K562 (cell line): ENCODE results near the gene SEPTIN1. TPM values are rescaled to one million over a fixed set of nuclear protein-coding genes. Genes with fewer than 3 reads are reported as not detected.
"Not testable (repeated sequence)": the region's sequence is repeated elsewhere in the genome, so short reads cannot be mapped to it uniquely, and the experiment has no call there.

Source experiments
- ATF1 ChIP-seq, 2 experiments: fragments of 450-650 bp in 1 of 2; IDR thresholded peaks; 2 replicates each; pipeline ENCODE4 v1.6.1; 2016; ENCODE audit warnings: missing compliant biosample characterization in 1 of 2, missing genetic modification characterization in 1 of 2
- CAMTA2 ChIP-seq: fragments of 250-450 bp; sonication (Bioruptor Pico); conservative IDR thresholded peaks from 2 replicates; pipeline ENCODE4 v1.5.1; 2022
- EGR1 ChIP-seq: fragments of 450-650 bp; conservative IDR thresholded peaks from 2 replicates; pipeline ENCODE4 v1.6.1; 2017; ENCODE audit warnings: mild to moderate bottlenecking
- EP400 ChIP-seq: fragments of 450-650 bp; IDR thresholded peaks from 2 replicates; pipeline ENCODE4 v1.6.1; 2017; ENCODE audit warnings: antibody characterized with exemption, mild to moderate bottlenecking, moderate library complexity
- FOXP1 ChIP-seq: sonication (generic); formaldehyde crosslinking; IDR thresholded peaks from 2 replicates; pipeline ENCODE4 v1.8.0; 2022; ENCODE audit warnings: mild to moderate bottlenecking, missing genetic modification reagents
- GABPA ChIP-seq: fragments of 200-800 bp; sonication (Bioruptor generic); conservative IDR thresholded peaks from 2 replicates; pipeline ENCODE4 v1.6.1; 2016; ENCODE audit warnings: low read depth, missing genetic modification characterization, missing compliant biosample characterization
- GABPB1 ChIP-seq: sonication (generic); formaldehyde crosslinking; IDR thresholded peaks from 2 replicates; pipeline ENCODE4 v1.8.0; 2022; ENCODE audit warnings: mild to moderate bottlenecking, missing genetic modification reagents
- HDAC1 ChIP-seq, 2 experiments: fragments of 450-650 bp; IDR thresholded peaks; 2 replicates each; pipeline ENCODE4 v1.6.1; 2016 to 2017; ENCODE audit warnings: inconsistent platforms in 1 of 2, mild to moderate bottlenecking in 1 of 2, moderate library complexity in 1 of 2
- HMGN3 ChIP-seq: IDR thresholded peaks from 2 replicates; pipeline ENCODE4 v1.6.1; 2011; ENCODE audit warnings: borderline replicate concordance, low read depth, mild to moderate bottlenecking, mixed read lengths, low read length; ENCODE audit not compliant: insufficient read length; ENCODE audit errors: extremely low read depth
- HNRNPLL ChIP-seq: fragments of 200-400 bp; formaldehyde crosslinking; IDR thresholded peaks from 2 replicates; pipeline ENCODE4 v1.6.1; 2017; ENCODE audit warnings: low read length, low read depth, mild to moderate bottlenecking; ENCODE audit not compliant: poor library complexity, severe bottlenecking
- L3MBTL2 ChIP-seq: fragments of 450-650 bp; IDR thresholded peaks from 2 replicates; pipeline ENCODE4 v1.6.1; 2016; ENCODE audit warnings: mild to moderate bottlenecking, moderate library complexity
- MAX ChIP-seq: sonication (generic); formaldehyde crosslinking; IDR thresholded peaks from 2 replicates; pipeline ENCODE4 v1.9.0; 2022; ENCODE audit warnings: mild to moderate bottlenecking, missing genetic modification reagents
- MAZ ChIP-seq, 2 experiments: fragments of 450-650 bp in 1 of 2; sonication (generic) in 1 of 2; formaldehyde crosslinking; IDR thresholded peaks in 1 of 2; conservative IDR thresholded peaks in 1 of 2; 2 replicates each; pipeline versions ENCODE4 v1.4.0 to v1.5.0; 2020; ENCODE audit warnings: mild to moderate bottlenecking in 1 of 2, missing genetic modification reagents in 1 of 2
- MYC ChIP-seq, 2 experiments: fragments of 250-450 bp in 1 of 2; sonication (Bioruptor Pico) in 1 of 2; IDR thresholded peaks; 2 replicates each; pipeline versions ENCODE4 v1.5.1 to v1.6.1; 2012 to 2021; ENCODE audit warnings: low read depth in 2 of 2, borderline replicate concordance in 1 of 2, improper control_type of control experiment in 1 of 2, low read length in 1 of 2, mild to moderate bottlenecking in 1 of 2, moderate library complexity in 1 of 2
- NONO ChIP-seq, 2 experiments: fragments of 200-400 bp in 1 of 2; fragments of 450-650 bp in 1 of 2; formaldehyde crosslinking in 1 of 2; IDR thresholded peaks; 2 replicates each; pipeline ENCODE4 v1.6.1; 2017; ENCODE audit warnings: low read depth in 2 of 2, mild to moderate bottlenecking in 2 of 2, moderate library complexity in 2 of 2, low read length in 1 of 2
- PHF20 ChIP-seq: fragments of 450-650 bp; IDR thresholded peaks from 2 replicates; pipeline ENCODE4 v1.6.1; 2018; ENCODE audit not compliant: partially characterized antibody
- PML ChIP-seq: IDR thresholded peaks from 2 replicates; pipeline ENCODE4 v1.6.1; 2012; ENCODE audit warnings: low read length, inconsistent platforms
- POLR2AphosphoS5 ChIP-seq: IDR thresholded peaks from 2 replicates; pipeline ENCODE4 v1.6.1; 2011; ENCODE audit warnings: mild to moderate bottlenecking, low read depth, low read length, moderate library complexity; ENCODE audit not compliant: control insufficient read depth, insufficient read depth
- POLR2B ChIP-seq: fragments of 450-650 bp; IDR thresholded peaks from 2 replicates; pipeline ENCODE4 v1.6.1; 2018; ENCODE audit warnings: low read depth; ENCODE audit not compliant: partially characterized antibody
- RBFOX2 ChIP-seq: fragments of 200-400 bp; formaldehyde crosslinking; IDR thresholded peaks from 2 replicates; pipeline ENCODE4 v1.6.1; 2017; ENCODE audit warnings: low read depth, mild to moderate bottlenecking, low read length, moderate library complexity
- SIN3B ChIP-seq: fragments of 450-650 bp; IDR thresholded peaks from 2 replicates; pipeline ENCODE4 v1.6.1; 2017; ENCODE audit warnings: low read depth, mild to moderate bottlenecking, moderate library complexity
- SUPT5H ChIP-seq: fragments of 450-650 bp; IDR thresholded peaks from 2 replicates; pipeline ENCODE4 v1.6.1; 2016
- TAF1 ChIP-seq: IDR thresholded peaks from 2 replicates; pipeline ENCODE4 v1.6.1; 2011; ENCODE audit warnings: mild to moderate bottlenecking, low read length, moderate library complexity; ENCODE audit not compliant: insufficient read depth, control insufficient read depth, severe bottlenecking; ENCODE audit errors: extremely low read depth
- VEZF1 ChIP-seq: fragments of 200-800 bp; sonication (Bioruptor generic); IDR thresholded peaks from 2 replicates; pipeline ENCODE4 v1.6.1; 2017; ENCODE audit warnings: missing genetic modification characterization, missing compliant biosample characterization
- ZFX ChIP-seq: sonication (generic); formaldehyde crosslinking; IDR thresholded peaks from 2 replicates; pipeline ENCODE4 v1.8.0; 2022; ENCODE audit warnings: mild to moderate bottlenecking, missing genetic modification reagents, moderate library complexity
- polyA plus RNA-seq, 8 experiments: library from polyadenylated mRNA; depleted of rRNA in 4 of 8; stranded (reverse) in 5 of 8; unstranded in 3 of 8; fragments of >200 nt; fragmentation: Nextera tagmentation in 2 of 8; fragmentation: Illumina TruSeq in 1 of 8; extraction: Ambion mirVana in 2 of 8; extraction: Trizol in 1 of 8; gene quantifications; 2 replicates each; pipeline versions ENCODE4 v1.2.1 to v1.2.3, GENCODE V29; 2011 to 2014; ENCODE audit warnings: inconsistent platforms in 1 of 8, missing spikeins in 1 of 8
- total RNA-seq, 7 experiments: library from RNA; depleted of rRNA in 6 of 7; stranded (reverse); fragments of >200 nt in 6 of 7; fragmentation: Illumina TruSeq in 2 of 7; extraction: Trizol in 2 of 7; gene quantifications; 2 replicates each; pipeline versions ENCODE4 v1.2.1 to v1.2.3, GENCODE V29; 2011 to 2021; ENCODE audit warnings: low replicate concordance in 1 of 7

Gene SEPTIN1
- total and polyA plus RNA-seq, 9 of the 15 experiments (the other 6 are each of a cell fraction or from before 2014, with no cell fraction given) = 0.23 to 5.6 (median 1.7) TPM; not detected in 1

GRCh38 chr16:30335028-30335597 lies 47.2 kb downstream of the SEPTIN1 start (continued):
- TF ChIP-seq TAF1 (peak; percentile 54), HNRNPLL (peak; percentile 68), ATF1 (tag; IDR thresholded peaks at IDR 0.05) (0 out of 2 replicates have a peak, but pooled peaks have one; percentile 17), HDAC1 (IDR thresholded peaks at IDR 0.05) (peak in 1 of 2 experiments; percentile 25; a peak in 2 of 4 replicates), MAX (CRISPR knock-in tag) (peak; percentile 52), NONO (IDR thresholded peaks at IDR 0.05; ENCODE audit: low read depth in 2 of 2, low read length in 1 of 2) (peak in 1 of 2 experiments; percentile 72; a peak in 1 of 4 replicates), FOXP1 (peak; percentile 69; the same call in 1 of the 2 replicates), ZFX (CRISPR knock-in tag) (peak; percentile 81), EP400 (peak; percentile 65; the same call in 1 of the 2 replicates), RBFOX2 (peak; percentile 87), GABPA (tag) (0 out of 2 replicates have a peak, but pooled peaks have one; percentile 15), MYC (IDR thresholded peaks at IDR 0.05; ENCODE audit: low read depth, low read length) (0 out of 2 replicates have a peak, but pooled peaks have one; percentile 34), SUPT5H (peak; percentile 75), HMGN3 (peak; percentile 53), EGR1 (0 out of 2 replicates have a peak, but pooled peaks have one; percentile 28), L3MBTL2 (0 out of 2 replicates have a peak, but pooled peaks have one; percentile 22), MAZ (CRISPR knock-in tag; conservative IDR thresholded peaks at IDR 0.05 in 1 of 2, IDR thresholded peaks at IDR 0.05 in 1 of 2) (peak; percentile 63 to 83; a peak in 3 of 4 replicates), PHF20 (peak; percentile 58), POLR2AphosphoS5 (peak; percentile 41; the same call in 1 of the 2 replicates), CAMTA2 (0 out of 2 replicates have a peak, but pooled peaks have one; percentile 73), GABPB1 (CRISPR knock-in tag) (peak; percentile 54), PML (peak; percentile 44; the same call in 1 of the 2 replicates), VEZF1 (CRISPR knock-in tag) (peak; percentile 53), POLR2B (peak; percentile 54), SIN3B (peak; percentile 22; the same call in 1 of the 2 replicates)
- not testable (repeated sequence) for TF ChIP-seq ATF1 (CRISPR knock-in tag; IDR thresholded peaks at IDR 0.05); MYC (CRISPR knock-in tag; IDR thresholded peaks at IDR 0.05; ENCODE audit: borderline replicate concordance, low read depth)
